HCT116 (cell line): ENCODE data around the gene PNISR. TPM values are rescaled to one million over a fixed set of nuclear protein-coding genes. Genes with fewer than 3 reads are reported as not detected.
A peak's percentile ranks its signal among the peaks of the same experiment; 100 is the strongest.

Source experiments
- ATAC-seq: fragments of 200-7000 bp; cut with Tn5 transposase; 2 replicates; pipeline ENCODE4 v1.9.1; 2020; ENCODE audit warnings: mild to moderate bottlenecking, moderate library complexity
- Bru-seq: library from RNA; stranded (reverse); fragments of 400-500 nt; gene quantifications from one replicate; lab custom pipeline; 2021; lab: Mats Ljungman, UMichigan
- BruChase-seq, 2 experiments: library from RNA; stranded (reverse); fragments of 400-500 nt; gene quantifications; one replicate each; lab custom pipeline; 2021; lab: Mats Ljungman, UMichigan
- BruUV-seq: library from RNA; stranded (reverse); fragments of 400-500 nt; replicated peaks from 2 replicates; lab custom pipeline; 2021; lab: Mats Ljungman, UMichigan
- CTCF ChIA-PET: fragments of 300-600 bp; sonication (Branson Sonifier 250); formaldehyde crosslinking; loops from one replicate; lab custom pipeline; 2021; ENCODE audit warnings: antibody characterized with exemption; lab: Charles Lee
- POLR2A ChIA-PET: fragments of 300-600, 350-600 bp; sonication (Branson Sonifier 250); formaldehyde crosslinking; loops from one replicate; lab custom pipeline; 2021; ENCODE audit warnings: antibody characterized with exemption; lab: Charles Lee
- RAD21 ChIA-PET, 2 experiments: fragments of 300-600 bp; sonication (Branson Sonifier 250); formaldehyde crosslinking; loops; one replicate each; lab custom pipeline; 2023; ENCODE audit warnings: low total read pairs in 2 of 2; ENCODE audit not compliant: uncharacterized antibody in 2 of 2, unreplicated experiment in 2 of 2, low non-redundant PET in 1 of 2; lab: Charles Lee
- DNase-seq: peaks from one replicate; pipeline ENCODE4 v3.0.0-alpha.2; 2010; ENCODE audit warnings: low read depth, low spot score
- H2AFZ ChIP-seq: fragments of 200-600 bp; shearing (Covaris generic), sonication (generic); 2 replicates; pipeline ENCODE4 v1.6.1; 2017; ENCODE audit warnings: low read depth, mixed run types, mixed read lengths, antibody characterized with exemption, low read length; ENCODE audit not compliant: poor library complexity, severe bottlenecking
- H3K27ac ChIP-seq: 2 replicates; pipeline ENCODE4 v1.5.1; 2012; ENCODE audit warnings: low read depth, low read length
- H3K27me3 ChIP-seq: fragments of 200-600 bp; sonication (generic); 2 replicates; pipeline ENCODE4 v1.6.1; 2016; ENCODE audit warnings: mixed run types, low read length, mixed read lengths; ENCODE audit not compliant: insufficient read depth
- H3K36me3 ChIP-seq, 2 experiments: fragments of 200-500 bp in 1 of 2; fragments of 200-600 bp in 1 of 2; sonication (Bioruptor generic) in 1 of 2; sonication (generic) in 1 of 2; 2 replicates each; pipeline versions ENCODE4 v1.5.1 to v1.6.1; 2014 to 2016; ENCODE audit warnings: low read length in 2 of 2, inconsistent platforms in 1 of 2, mixed read lengths in 1 of 2, mixed run types in 1 of 2; ENCODE audit not compliant: insufficient read depth in 2 of 2, control insufficient read depth in 1 of 2
- H3K4me1 ChIP-seq, 2 experiments: fragments of 200-600 bp in 1 of 2; sonication (generic) in 1 of 2; 2 replicates each; pipeline versions ENCODE4 v1.5.1 to v1.6.1; 2012 to 2017; ENCODE audit warnings: low read length in 2 of 2, inconsistent platforms in 1 of 2, mild to moderate bottlenecking in 1 of 2, mixed read lengths in 1 of 2, mixed run types in 1 of 2, moderate library complexity in 1 of 2; ENCODE audit not compliant: insufficient read depth in 2 of 2, control insufficient read depth in 1 of 2
- H3K4me2 ChIP-seq: fragments of 200-600 bp; sonication (generic); 2 replicates; pipeline ENCODE4 v1.6.1; 2017; ENCODE audit warnings: mixed run types, low read length, mixed read lengths
- H3K4me3 ChIP-seq, 2 experiments: fragments of 200-600 bp in 1 of 2; sonication (generic) in 1 of 2; replicated peaks in 1 of 2; 2 replicates each; pipeline ENCODE4 v1.5.1; 2011 to 2016; ENCODE audit warnings: low read length in 2 of 2, control low read depth in 1 of 2, low read depth in 1 of 2, mild to moderate bottlenecking in 1 of 2, mixed read lengths in 1 of 2, mixed run types in 1 of 2
- H3K79me2 ChIP-seq: fragments of 200-600 bp; sonication (generic); 2 replicates; pipeline ENCODE4 v1.6.1; 2017; ENCODE audit warnings: mild to moderate bottlenecking, mixed run types, low read length, moderate library complexity, mixed read lengths; ENCODE audit not compliant: insufficient read depth
- H3K9ac ChIP-seq: fragments of 200-600 bp; sonication (generic); 2 replicates; pipeline ENCODE4 v1.6.1; 2016; ENCODE audit warnings: low read length, mixed read lengths
- H3K9me2 ChIP-seq: fragments of 200-600 bp; sonication (generic), shearing (Covaris generic); 2 replicates; pipeline ENCODE4 v1.6.1; 2017; ENCODE audit warnings: mixed run types, mild to moderate bottlenecking, moderate library complexity; ENCODE audit not compliant: insufficient read depth
- H3K9me3 ChIP-seq, 2 experiments: fragments of 200-500 bp in 1 of 2; fragments of 200-600 bp in 1 of 2; sonication (Bioruptor generic) in 1 of 2; sonication (generic) in 1 of 2; 2 replicates each; pipeline ENCODE4 v1.6.1; 2014 to 2017; ENCODE audit warnings: low read length in 2 of 2, mixed read lengths in 2 of 2, inconsistent platforms in 1 of 2, low read depth in 1 of 2, mild to moderate bottlenecking in 1 of 2, mixed run types in 1 of 2, moderate library complexity in 1 of 2; ENCODE audit not compliant: control insufficient read depth in 1 of 2, insufficient read depth in 1 of 2
- H4K20me1 ChIP-seq: fragments of 200-600 bp; sonication (generic), shearing (Covaris generic); 2 replicates; pipeline ENCODE4 v1.6.1; 2017; ENCODE audit warnings: mixed run types, mild to moderate bottlenecking, moderate library complexity; ENCODE audit not compliant: insufficient read depth
- CTCF ChIP-seq, 3 experiments: fragments of 200-600 bp in 1 of 3; sonication (generic) in 1 of 3; IDR thresholded peaks in 2 of 3; conservative IDR thresholded peaks in 1 of 3; 2 replicates each; pipeline ENCODE4 v1.5.1; 2012 to 2017; ENCODE audit warnings: low read depth in 2 of 3, low read length in 2 of 3, antibody characterized with exemption in 1 of 3, borderline replicate concordance in 1 of 3, control low read depth in 1 of 3, mild to moderate bottlenecking in 1 of 3, mixed read lengths in 1 of 3, mixed run types in 1 of 3, moderate library complexity in 1 of 3; ENCODE audit not compliant: insufficient read depth in 1 of 3
- EGR1 ChIP-seq: IDR thresholded peaks from 2 replicates; pipeline ENCODE4 v1.6.1; 2012; ENCODE audit warnings: low read depth
- ELF1 ChIP-seq: IDR thresholded peaks from 2 replicates; pipeline ENCODE4 v1.6.1; 2012; ENCODE audit warnings: low read depth, borderline replicate concordance
- EZH2 ChIP-seq: fragments of 200-600 bp; sonication (generic); IDR thresholded peaks from 2 replicates; pipeline ENCODE4 v1.6.1; 2017; ENCODE audit warnings: antibody characterized with exemption, mixed run types
- EZH2phosphoT487 ChIP-seq: fragments of 200-600 bp; IDR thresholded peaks from 2 replicates; pipeline ENCODE4 v1.6.1; 2018; ENCODE audit warnings: antibody characterized with exemption, borderline replicate concordance
- JUND ChIP-seq: IDR thresholded peaks from 2 replicates; pipeline ENCODE4 v1.6.1; 2012
- MAX ChIP-seq: IDR thresholded peaks from 2 replicates; pipeline ENCODE4 v1.6.1; 2012
- POLR2A ChIP-seq: IDR thresholded peaks from 2 replicates; pipeline ENCODE4 v1.7.0; 2011; ENCODE audit warnings: borderline replicate concordance; ENCODE audit not compliant: insufficient read depth, insufficient read length; ENCODE audit errors: extremely low read depth
- POLR2AphosphoS5 ChIP-seq: IDR thresholded peaks from 2 replicates; pipeline ENCODE4 v1.6.1; 2011; ENCODE audit warnings: mild to moderate bottlenecking, low read depth, low read length, moderate library complexity
- SIN3A ChIP-seq: IDR thresholded peaks from 2 replicates; pipeline ENCODE4 v1.6.1; 2012; ENCODE audit warnings: low read depth
- YY1 ChIP-seq: IDR thresholded peaks from 2 replicates; pipeline ENCODE4 v1.6.1; 2011; ENCODE audit warnings: low read length, low read depth, moderate library complexity, mild to moderate bottlenecking; ENCODE audit not compliant: insufficient replicate concordance; ENCODE audit errors: extremely low read depth
- ZBTB33 ChIP-seq: IDR thresholded peaks from 2 replicates; pipeline ENCODE4 v1.6.1; 2011; ENCODE audit warnings: mild to moderate bottlenecking, low read length, moderate library complexity; ENCODE audit not compliant: insufficient replicate concordance; ENCODE audit errors: extremely low read depth
- ZFX ChIP-seq: fragments of 450-650 bp; IDR thresholded peaks from 2 replicates; pipeline ENCODE4 v1.6.1; 2017
- intact Hi-C: fragments of 100-400 bp; cut with micrococcal nuclease; formaldehyde crosslinking; loops from 2 replicates; pipeline ENCODE4 v1.10.0; 2022
- long read RNA-seq: library from polyadenylated mRNA; unstranded; transcript quantifications from one replicate; pipeline ENCODE4 v2.0.0, GENCODE V29; 2021; ENCODE audit not compliant: unreplicated experiment
- polyA plus RNA-seq: library from polyadenylated mRNA; unstranded; fragments of >200 nt; gene quantifications from 2 replicates; pipeline ENCODE4 v1.2.1, GENCODE V29; 2012; ENCODE audit warnings: missing spikeins
- total RNA-seq: library from RNA; stranded (reverse); gene quantifications from one replicate; pipeline ENCODE4 v1.2.1, GENCODE V29; 2021; ENCODE audit not compliant: unreplicated experiment

Gene PNISR
- total RNA-seq: 97.1 TPM
- polyA plus RNA-seq: 46.7 and 62.5 TPM in 2 replicates
- Bru-seq, nascent RNA: percentile 97 among the genes with signal in this experiment
- percentile 98 among the genes with signal in this experiment for BruChase-seq, experiment 1, labeled RNA remaining after a 6-hour chase
- BruChase-seq, experiment 2, labeled RNA remaining after a 2-hour chase: percentile 98 among the genes with signal in this experiment
- long read RNA-seq, full-length matches to known transcripts: 41 of 122 reads
- long read RNA-seq, partial matches to known transcripts: 32 of 122 reads
- long read RNA-seq, other reads (novel, unspliced or antisense): 49 of 122 reads

GRCh38 chr6:99424761-99425646, at the start of gene PNISR:
TSS of gene PNISR (minus strand) at chr6:99425308. CDS start at chr6:99414659, 10,649 bp downstream.
- TF ChIP-seq EGR1: peak; percentile 87
- TF ChIP-seq ZBTB33: peak; percentile 3
- TF ChIP-seq EZH2phosphoT487: no peak
- no peak for TF ChIP-seq ZFX
- TF ChIP-seq SIN3A: peak; percentile 52; the same call in 1 of the 2 replicates
- peak; percentile 94 for TF ChIP-seq POLR2AphosphoS5
- TF ChIP-seq POLR2A: peak; percentile 90
- peak; percentile 90 for TF ChIP-seq MAX
- TF ChIP-seq CTCF (IDR thresholded peaks at IDR 0.05 in 2 of 3, conservative IDR thresholded peaks at IDR 0.05 in 1 of 3; ENCODE audit: borderline replicate concordance in 1 of 3, insufficient read depth in 1 of 3, low read depth in 2 of 3, low read length in 2 of 3): no peak
- no peak for TF ChIP-seq JUND
- TF ChIP-seq ELF1: peak; percentile 4; the same call in 1 of the 2 replicates
- TF ChIP-seq EZH2: no peak
- TF ChIP-seq YY1: peak; percentile 99
- H3K79me2 ChIP-seq: peaks cover 76% of the 10 kb centered on the region
- DNase-seq (peak; percentile 99), ATAC-seq (peak; percentile 88)
- peak within 1 kb of the TSS; percentile 95 to 99 for H3K4me3 ChIP-seq
- H3K27ac ChIP-seq: peak within 1 kb of the TSS; percentile 86
- peaks cover 14 to 26% of the 10 kb centered on the region in 2 experiments; a peak in 3 of 4 replicates for H3K4me1 ChIP-seq
- 0 out of 4 replicates have a peak, but pooled peaks cover 0 to 8% of the 10 kb centered on the region in 2 experiments for H3K36me3 ChIP-seq
- H4K20me1 ChIP-seq: peaks cover 19% of the 10 kb centered on the region; the same call in 1 of the 2 replicates
- no peaks in the 10 kb centered on the region for H3K9me3 ChIP-seq
- peak within 1 kb of the TSS; percentile 99 for H3K9ac ChIP-seq
- RAD21 ChIA-PET: interaction anchor here (1.0 to 1.5 kb wide), 2 partner anchors 90 to 95 kb away, joined by 3 read pairs; no protein-coding TSS in a partner anchor
- POLR2A ChIA-PET: interaction anchor here (0.6 to 1.8 kb wide), 4 partner anchors 10 to 143 kb away, joined by 3 to 5 read pairs (median 4); partner anchors contain the start of genes CCNC and COQ3
- H2AFZ ChIP-seq: peak within 1 kb of the TSS; percentile 89
- no peaks in the 10 kb centered on the region for H3K27me3 ChIP-seq
- intact Hi-C loops: loop anchor here (1.0 to 5.0 kb wide), 4 partner anchors 33 to 142 kb away; partner anchors contain the start of genes CCNC and COQ3
- CTCF ChIA-PET: interaction anchor here (0.8 to 2.6 kb wide), 4 partner anchors 10 to 94 kb away, joined by 3 to 15 read pairs (median 8); no protein-coding TSS in a partner anchor
- H3K9me2 ChIP-seq: no peaks in the 10 kb centered on the region
- BruUV-seq: TSS peak; percentile 53
- H3K4me2 ChIP-seq: peak within 1 kb of the TSS; percentile 84
